ENCODE data around the gene MTHFD1L.
"Not testable (repeated sequence)": the region's sequence is repeated elsewhere in the genome, so short reads cannot be mapped to it uniquely, and the experiment has no call there.

MTHFD1L gene

DNA sequence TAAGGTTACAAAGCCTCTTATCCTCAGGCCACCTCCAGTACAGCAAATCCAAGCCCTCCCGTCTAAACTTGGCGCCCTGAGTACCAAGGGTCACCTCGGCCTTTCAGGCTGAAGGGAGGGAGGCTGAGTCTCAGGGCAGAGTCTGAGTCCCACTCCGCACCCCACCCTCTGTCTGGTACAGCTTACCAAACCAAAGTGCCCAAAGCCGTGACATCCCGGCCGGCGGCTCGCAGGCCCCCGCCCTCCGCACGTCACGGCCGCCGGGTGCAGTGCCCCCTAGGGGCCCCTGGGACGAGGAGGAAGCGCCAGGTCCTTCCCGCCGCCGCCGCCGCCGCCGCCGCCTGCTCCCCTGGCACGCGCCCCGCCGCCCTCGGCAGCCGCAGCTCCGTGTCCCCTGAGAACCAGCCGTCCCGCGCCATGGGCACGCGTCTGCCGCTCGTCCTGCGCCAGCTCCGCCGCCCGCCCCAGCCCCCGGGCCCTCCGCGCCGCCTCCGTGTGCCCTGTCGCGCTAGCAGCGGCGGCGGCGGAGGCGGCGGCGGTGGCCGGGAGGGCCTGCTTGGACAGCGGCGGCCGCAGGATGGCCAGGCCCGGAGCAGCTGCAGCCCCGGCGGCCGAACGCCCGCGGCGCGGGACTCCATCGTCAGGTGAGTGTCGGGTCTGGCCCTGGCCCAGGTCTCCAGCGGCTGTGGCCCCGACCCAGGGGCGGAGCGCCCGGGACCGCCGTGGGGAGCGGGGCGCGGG lies at the start of gene MTHFD1L:
Gene MTHFD1L (plus strand): TSS at position 297 of the 741 bp plus-strand sequence. CDS start 121 bp downstream, at position 418.
- H3K4me3 ChIP-seq (ENCODE audit: low read depth, low read length), result peak within 1 kb of the TSS; percentile 91
- peaks cover 5% of the 10 kb centered on the region; the same call in 1 of the 2 replicates for H3K36me3 ChIP-seq (ENCODE audit: control insufficient read depth, insufficient read depth, low read length)
- no peaks in the 10 kb centered on the region for H3K27me3 ChIP-seq (ENCODE audit: control insufficient read depth, insufficient read depth, low read length)
- H3K9ac ChIP-seq (ENCODE audit: low read depth, low read length), result peak within 1 kb of the TSS; percentile 92
- H3K4me1 ChIP-seq (ENCODE audit: control insufficient read depth, insufficient read depth, low read length), result peaks cover 6% of the 10 kb centered on the region; the same call in 1 of the 2 replicates
- no peaks in the 10 kb centered on the region for H3K9me3 ChIP-seq (ENCODE audit: control insufficient read depth, insufficient read depth, low read length)
- peak within 1 kb of the TSS; percentile 95 for H3K27ac ChIP-seq (ENCODE audit: low read depth, low read length)

DNA sequence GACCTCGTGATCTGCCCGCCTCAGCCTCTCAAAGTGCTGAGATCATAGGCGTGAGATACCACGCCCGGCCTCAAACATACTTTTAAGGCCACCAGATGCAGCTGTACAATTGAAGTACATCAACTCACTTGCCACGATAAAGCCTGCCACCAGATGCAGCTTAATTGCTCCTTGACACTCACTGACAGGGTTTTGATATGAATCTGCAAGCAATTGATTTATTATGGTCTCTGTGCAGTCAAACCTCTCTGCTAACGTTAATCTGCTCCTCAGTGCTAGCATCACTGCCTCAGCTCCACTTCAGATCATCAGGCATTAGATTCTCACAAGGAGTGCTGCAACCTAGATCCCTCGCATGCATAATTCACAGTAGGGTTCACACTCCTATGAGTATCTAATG lies 48.9 kb upstream of the MTHFD1L start:
- not testable (repeated sequence) for H3K4me1 ChIP-seq (ENCODE audit: control insufficient read depth, insufficient read depth, low read length); H3K9me3 ChIP-seq (ENCODE audit: control insufficient read depth, insufficient read depth, low read length); H3K27ac ChIP-seq (ENCODE audit: low read depth, low read length); H3K9ac ChIP-seq (ENCODE audit: low read depth, low read length); H3K27me3 ChIP-seq (ENCODE audit: control insufficient read depth, insufficient read depth, low read length); H3K36me3 ChIP-seq (ENCODE audit: control insufficient read depth, insufficient read depth, low read length); H3K4me3 ChIP-seq (ENCODE audit: low read depth, low read length)

DNA sequence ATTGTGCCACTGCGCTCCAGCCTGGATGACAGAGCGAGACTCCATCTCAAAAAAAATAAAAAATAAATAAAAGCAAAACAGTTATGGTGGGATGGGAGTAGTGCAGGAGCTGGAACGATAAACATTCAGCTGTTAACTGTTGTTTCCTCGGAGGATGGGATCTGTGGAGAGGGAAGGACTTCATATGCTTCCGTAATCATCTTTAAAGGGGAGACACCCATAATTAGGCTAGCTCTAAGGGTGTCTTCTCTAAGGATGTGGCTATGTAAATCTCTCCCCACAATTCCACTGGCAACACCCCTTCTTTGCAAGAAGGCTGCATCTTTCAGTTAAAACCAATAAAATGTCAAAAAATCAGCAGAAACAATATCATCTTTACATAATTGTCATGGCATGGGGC lies 42.6 kb upstream of the MTHFD1L start:
- H3K4me1 ChIP-seq (ENCODE audit: control insufficient read depth, insufficient read depth, low read length), result no peaks in the 10 kb centered on the region
- no peak overlapping the region for H3K27ac ChIP-seq (ENCODE audit: low read depth, low read length)
- no peaks in the 10 kb centered on the region for H3K9me3 ChIP-seq (ENCODE audit: control insufficient read depth, insufficient read depth, low read length)
- no peak overlapping the region for H3K9ac ChIP-seq (ENCODE audit: low read depth, low read length)
- H3K36me3 ChIP-seq (ENCODE audit: control insufficient read depth, insufficient read depth, low read length), result no peaks in the 10 kb centered on the region
- no peaks in the 10 kb centered on the region for H3K27me3 ChIP-seq (ENCODE audit: control insufficient read depth, insufficient read depth, low read length)
- no peak overlapping the region for H3K4me3 ChIP-seq (ENCODE audit: low read depth, low read length)

DNA sequence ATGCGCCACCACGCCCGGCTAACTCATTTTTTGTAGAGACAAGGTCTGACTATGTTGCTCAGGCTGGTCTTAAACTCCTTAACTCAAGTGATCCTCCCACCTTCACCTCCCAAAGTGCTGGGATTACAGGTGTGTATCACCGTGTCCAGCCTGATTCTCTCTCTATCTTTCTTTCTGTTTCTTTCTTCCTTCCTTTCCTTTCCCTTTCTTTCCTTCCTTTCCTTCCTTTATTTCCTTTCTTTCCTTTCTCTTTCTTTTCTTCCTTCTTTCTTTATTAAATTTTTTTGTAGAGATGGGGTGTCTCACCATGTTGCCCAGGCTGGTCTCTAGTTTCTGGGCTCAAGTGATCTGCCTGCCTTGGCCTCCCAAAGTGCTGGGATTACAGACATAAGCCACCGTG lies 38.7 kb upstream of the MTHFD1L start:
- Histone ChIP-seq H3K27me3 (ENCODE audit: control insufficient read depth, insufficient read depth, low read length) (no peaks in the 10 kb centered on the region), H3K4me3 (ENCODE audit: low read depth, low read length) (no peak overlapping the region), H3K4me1 (ENCODE audit: control insufficient read depth, insufficient read depth, low read length) (no peaks in the 10 kb centered on the region), H3K27ac (ENCODE audit: low read depth, low read length) (no peak overlapping the region), H3K9me3 (ENCODE audit: control insufficient read depth, insufficient read depth, low read length) (no peaks in the 10 kb centered on the region), H3K36me3 (ENCODE audit: control insufficient read depth, insufficient read depth, low read length) (no peaks in the 10 kb centered on the region), H3K9ac (ENCODE audit: low read depth, low read length) (no peak overlapping the region)

DNA sequence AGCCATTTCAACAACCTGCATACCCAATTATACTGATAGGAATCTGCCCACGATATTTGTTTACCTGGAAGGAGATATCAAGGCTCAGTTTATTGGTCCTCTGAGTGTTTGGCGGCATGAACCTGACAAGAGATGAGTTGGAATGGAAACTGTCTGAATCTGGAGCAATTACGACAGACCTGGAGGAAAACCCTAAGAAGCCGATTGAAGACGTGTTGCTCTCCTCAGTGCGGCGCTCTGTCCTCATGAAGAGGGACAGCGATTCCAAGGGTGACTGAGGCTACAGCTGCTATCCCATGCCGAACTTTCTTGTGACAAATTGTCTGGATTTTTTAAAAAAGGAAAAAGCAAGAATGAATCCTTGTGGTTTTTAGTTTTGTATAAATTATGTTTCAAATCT lies 37.4 kb upstream of the MTHFD1L start:
- H3K4me3 ChIP-seq (ENCODE audit: low read depth, low read length); H3K4me1 ChIP-seq (ENCODE audit: control insufficient read depth, insufficient read depth, low read length); H3K27ac ChIP-seq (ENCODE audit: low read depth, low read length); H3K9me3 ChIP-seq (ENCODE audit: control insufficient read depth, insufficient read depth, low read length); H3K27me3 ChIP-seq (ENCODE audit: control insufficient read depth, insufficient read depth, low read length); H3K9ac ChIP-seq (ENCODE audit: low read depth, low read length); H3K36me3 ChIP-seq (ENCODE audit: control insufficient read depth, insufficient read depth, low read length): not testable (repeated sequence)

DNA sequence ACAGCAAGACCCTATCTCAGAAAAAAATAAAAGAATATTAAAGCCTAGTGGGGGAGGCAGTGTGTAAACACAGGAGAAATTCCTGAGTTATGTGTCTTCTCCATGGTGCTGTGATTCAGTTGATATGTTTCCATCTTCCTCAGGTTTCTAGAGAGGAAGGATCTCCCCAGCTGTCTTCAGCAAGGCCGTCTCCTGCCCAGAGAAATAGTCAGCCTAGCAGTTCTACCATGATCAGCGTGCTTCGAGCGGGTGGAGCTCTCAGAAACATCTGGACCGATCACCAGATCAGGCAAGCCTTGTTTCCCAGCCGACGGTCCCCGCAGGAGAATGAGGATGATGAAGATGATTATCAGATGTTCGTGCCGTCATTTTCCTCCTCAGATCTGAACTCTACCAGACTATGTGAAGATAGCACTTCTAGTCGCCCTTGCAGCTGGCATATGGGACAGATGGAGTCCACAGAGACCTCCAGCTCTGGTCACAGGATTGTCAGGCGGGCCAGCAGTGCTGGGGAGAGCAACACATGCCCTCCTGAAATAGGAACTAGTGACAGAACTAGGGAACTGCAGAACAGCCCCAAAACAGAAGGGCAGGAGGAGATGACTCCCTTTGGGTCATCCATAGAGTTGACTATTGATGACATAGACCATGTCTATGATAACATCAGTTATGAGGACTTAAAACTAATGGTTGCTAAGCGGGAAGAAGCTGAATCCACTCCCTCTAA lies 34.9 kb upstream of the MTHFD1L start:
- no peak overlapping the region for H3K9ac ChIP-seq (ENCODE audit: low read depth, low read length)
- no peak overlapping the region for H3K27ac ChIP-seq (ENCODE audit: low read depth, low read length)
- H3K27me3 ChIP-seq (ENCODE audit: control insufficient read depth, insufficient read depth, low read length), result no peaks in the 10 kb centered on the region
- no peaks in the 10 kb centered on the region for H3K4me1 ChIP-seq (ENCODE audit: control insufficient read depth, insufficient read depth, low read length)
- H3K4me3 ChIP-seq (ENCODE audit: low read depth, low read length), result no peak overlapping the region
- no peaks in the 10 kb centered on the region for H3K9me3 ChIP-seq (ENCODE audit: control insufficient read depth, insufficient read depth, low read length)
- no peaks in the 10 kb centered on the region for H3K36me3 ChIP-seq (ENCODE audit: control insufficient read depth, insufficient read depth, low read length)

DNA sequence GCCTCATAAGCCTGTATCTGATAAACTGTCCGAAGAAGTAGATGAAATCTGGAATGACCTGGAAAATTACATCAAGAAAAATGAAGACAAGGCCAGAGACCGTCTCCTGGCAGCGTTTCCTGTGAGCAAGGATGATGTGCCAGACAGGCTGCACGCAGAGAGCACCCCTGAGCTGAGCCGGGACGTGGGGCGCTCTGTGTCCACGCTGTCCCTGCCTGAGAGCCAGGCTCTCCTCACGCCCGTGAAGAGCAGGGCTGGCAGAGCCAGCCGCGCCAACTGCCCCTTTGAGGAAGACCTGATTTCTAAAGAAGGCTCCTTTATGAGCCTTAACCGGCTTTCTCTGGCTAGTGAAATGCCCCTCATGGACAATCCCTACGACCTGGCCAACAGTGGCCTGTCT lies 33.9 kb upstream of the MTHFD1L start:
- Histone ChIP-seq H3K27ac (ENCODE audit: low read depth, low read length) (no peak overlapping the region), H3K9ac (ENCODE audit: low read depth, low read length) (no peak overlapping the region), H3K4me1 (ENCODE audit: control insufficient read depth, insufficient read depth, low read length) (no peaks in the 10 kb centered on the region), H3K36me3 (ENCODE audit: control insufficient read depth, insufficient read depth, low read length) (no peaks in the 10 kb centered on the region), H3K4me3 (ENCODE audit: low read depth, low read length) (no peak overlapping the region), H3K9me3 (ENCODE audit: control insufficient read depth, insufficient read depth, low read length) (no peaks in the 10 kb centered on the region), H3K27me3 (ENCODE audit: control insufficient read depth, insufficient read depth, low read length) (no peaks in the 10 kb centered on the region)

DNA sequence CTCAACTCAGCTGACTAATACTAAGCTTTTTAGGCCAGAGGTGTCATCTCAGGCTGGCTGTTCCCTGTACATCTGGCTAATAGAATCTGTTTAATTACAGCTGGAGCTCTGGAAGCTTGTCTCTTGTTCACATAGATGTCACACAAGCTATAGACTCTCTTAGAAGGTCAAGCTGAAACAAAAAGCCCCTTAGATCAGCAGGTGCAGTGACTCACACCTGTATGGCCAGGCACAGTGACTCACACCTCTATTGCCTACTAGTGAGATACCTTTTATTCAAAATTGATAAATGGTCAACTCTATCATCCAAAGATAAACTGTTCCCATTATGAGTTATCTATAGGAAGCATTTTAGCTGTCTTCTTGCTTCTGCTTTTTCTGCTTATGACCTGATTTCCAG lies 29.9 kb upstream of the MTHFD1L start:
- H3K9me3 ChIP-seq (ENCODE audit: control insufficient read depth, insufficient read depth, low read length), result no peaks in the 10 kb centered on the region
- no peak overlapping the region for H3K4me3 ChIP-seq (ENCODE audit: low read depth, low read length)
- H3K27me3 ChIP-seq (ENCODE audit: control insufficient read depth, insufficient read depth, low read length), result no peaks in the 10 kb centered on the region
- H3K36me3 ChIP-seq (ENCODE audit: control insufficient read depth, insufficient read depth, low read length), result no peaks in the 10 kb centered on the region
- no peak overlapping the region for H3K27ac ChIP-seq (ENCODE audit: low read depth, low read length)
- no peaks in the 10 kb centered on the region for H3K4me1 ChIP-seq (ENCODE audit: control insufficient read depth, insufficient read depth, low read length)
- no peak overlapping the region for H3K9ac ChIP-seq (ENCODE audit: low read depth, low read length)

DNA sequence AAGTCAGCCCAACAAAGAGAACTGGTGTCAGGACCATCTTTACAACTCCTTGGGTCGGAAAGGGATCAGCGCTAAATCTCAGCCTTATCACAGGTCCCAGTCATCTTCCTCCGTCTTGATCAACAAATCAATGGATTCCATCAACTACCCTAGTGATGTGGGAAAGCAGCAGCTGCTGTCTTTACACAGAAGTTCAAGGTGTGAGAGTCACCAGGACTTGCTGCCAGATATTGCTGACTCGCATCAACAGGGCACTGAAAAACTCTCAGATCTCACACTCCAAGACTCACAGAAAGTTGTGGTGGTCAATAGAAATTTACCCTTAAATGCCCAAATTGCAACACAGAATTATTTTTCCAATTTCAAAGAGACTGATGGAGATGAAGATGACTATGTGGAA lies 25.3 kb upstream of the MTHFD1L start:
- no peak overlapping the region for H3K9ac ChIP-seq (ENCODE audit: low read depth, low read length)
- peaks cover 4% of the 10 kb centered on the region; the same call in 1 of the 2 replicates for H3K4me1 ChIP-seq (ENCODE audit: control insufficient read depth, insufficient read depth, low read length)
- no peak overlapping the region for H3K4me3 ChIP-seq (ENCODE audit: low read depth, low read length)
- no peaks in the 10 kb centered on the region for H3K27me3 ChIP-seq (ENCODE audit: control insufficient read depth, insufficient read depth, low read length)
- H3K27ac ChIP-seq (ENCODE audit: low read depth, low read length), result no peak overlapping the region
- no peaks in the 10 kb centered on the region for H3K36me3 ChIP-seq (ENCODE audit: control insufficient read depth, insufficient read depth, low read length)
- no peaks in the 10 kb centered on the region for H3K9me3 ChIP-seq (ENCODE audit: control insufficient read depth, insufficient read depth, low read length)

DNA sequence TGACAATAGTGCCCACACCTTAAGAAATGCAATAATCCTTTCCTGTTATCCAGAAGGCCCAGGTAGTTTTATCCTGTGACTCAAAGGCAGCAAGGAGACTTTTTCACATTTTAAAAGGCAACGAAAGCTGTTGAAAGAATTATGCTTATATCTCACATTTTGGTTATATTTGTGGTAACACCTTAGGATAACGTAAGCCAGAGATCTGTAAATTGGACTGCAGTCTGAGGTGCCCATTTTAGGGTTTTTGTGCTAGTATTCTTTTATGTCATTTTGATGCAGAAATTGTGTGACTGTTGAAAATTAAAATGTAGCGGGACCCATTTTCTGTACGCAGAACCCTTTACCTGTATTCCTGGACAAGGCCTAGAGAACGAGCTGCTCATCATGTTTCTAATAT lies 24.3 kb upstream of the MTHFD1L start:
- no peaks in the 10 kb centered on the region for H3K27me3 ChIP-seq (ENCODE audit: control insufficient read depth, insufficient read depth, low read length)
- no peaks in the 10 kb centered on the region for H3K9me3 ChIP-seq (ENCODE audit: control insufficient read depth, insufficient read depth, low read length)
- H3K4me1 ChIP-seq (ENCODE audit: control insufficient read depth, insufficient read depth, low read length), result peaks cover 4% of the 10 kb centered on the region; the same call in 1 of the 2 replicates
- H3K27ac ChIP-seq (ENCODE audit: low read depth, low read length), result no peak overlapping the region
- H3K36me3 ChIP-seq (ENCODE audit: control insufficient read depth, insufficient read depth, low read length), result no peaks in the 10 kb centered on the region
- no peak overlapping the region for H3K4me3 ChIP-seq (ENCODE audit: low read depth, low read length)
- H3K9ac ChIP-seq (ENCODE audit: low read depth, low read length), result no peak overlapping the region

DNA sequence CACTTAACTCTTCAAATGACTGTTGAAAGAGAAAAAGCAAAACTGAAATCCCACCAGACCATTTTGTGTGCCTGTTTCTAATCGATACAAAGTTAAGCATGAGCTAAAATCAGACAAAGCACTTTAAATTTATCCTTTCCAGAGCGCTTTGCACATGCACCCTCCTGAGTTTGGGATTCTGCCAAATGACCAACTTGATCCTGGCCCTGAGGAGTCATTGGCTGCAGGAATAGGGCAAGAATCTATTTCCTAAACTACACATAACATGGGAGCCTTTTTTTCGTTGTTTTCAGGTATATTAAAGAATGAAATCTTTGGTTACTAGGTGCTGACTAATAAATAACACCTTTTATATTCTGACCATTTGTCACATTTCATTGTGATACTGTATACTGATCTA lies 23.8 kb upstream of the MTHFD1L start:
- H3K27me3 ChIP-seq (ENCODE audit: control insufficient read depth, insufficient read depth, low read length), result no peaks in the 10 kb centered on the region
- H3K4me1 ChIP-seq (ENCODE audit: control insufficient read depth, insufficient read depth, low read length), result peaks cover 4% of the 10 kb centered on the region; the same call in 1 of the 2 replicates
- no peak overlapping the region for H3K9ac ChIP-seq (ENCODE audit: low read depth, low read length)
- H3K4me3 ChIP-seq (ENCODE audit: low read depth, low read length), result no peak overlapping the region
- H3K27ac ChIP-seq (ENCODE audit: low read depth, low read length), result no peak overlapping the region
- no peaks in the 10 kb centered on the region for H3K9me3 ChIP-seq (ENCODE audit: control insufficient read depth, insufficient read depth, low read length)
- H3K36me3 ChIP-seq (ENCODE audit: control insufficient read depth, insufficient read depth, low read length), result no peaks in the 10 kb centered on the region
